Upper lobe of left lung (tissue), 4 donors: Measurements from ENCODE around the gene PRICKLE2.

Source experiments
- POLR2A ChIP-seq, 4 donors: fragments of 450-650 bp; IDR thresholded peaks; one replicate each; pipeline ENCODE4 v1.5.1; 2016 to 2017; ENCODE audit warnings: antibody characterized with exemption in 4 of 4, mild to moderate bottlenecking in 2 of 4
- TF ChIP-seq, protein P1 (sequence below), 6 experiments: fragments of 450-650 bp in 4 of 6; fragments of 200-600 bp in 2 of 6; sonication (generic) in 2 of 6; IDR thresholded peaks; one replicate each; pipeline ENCODE4 v1.5.1; 2016 to 2019; ENCODE audit warnings: antibody characterized with exemption in 6 of 6

DNA sequence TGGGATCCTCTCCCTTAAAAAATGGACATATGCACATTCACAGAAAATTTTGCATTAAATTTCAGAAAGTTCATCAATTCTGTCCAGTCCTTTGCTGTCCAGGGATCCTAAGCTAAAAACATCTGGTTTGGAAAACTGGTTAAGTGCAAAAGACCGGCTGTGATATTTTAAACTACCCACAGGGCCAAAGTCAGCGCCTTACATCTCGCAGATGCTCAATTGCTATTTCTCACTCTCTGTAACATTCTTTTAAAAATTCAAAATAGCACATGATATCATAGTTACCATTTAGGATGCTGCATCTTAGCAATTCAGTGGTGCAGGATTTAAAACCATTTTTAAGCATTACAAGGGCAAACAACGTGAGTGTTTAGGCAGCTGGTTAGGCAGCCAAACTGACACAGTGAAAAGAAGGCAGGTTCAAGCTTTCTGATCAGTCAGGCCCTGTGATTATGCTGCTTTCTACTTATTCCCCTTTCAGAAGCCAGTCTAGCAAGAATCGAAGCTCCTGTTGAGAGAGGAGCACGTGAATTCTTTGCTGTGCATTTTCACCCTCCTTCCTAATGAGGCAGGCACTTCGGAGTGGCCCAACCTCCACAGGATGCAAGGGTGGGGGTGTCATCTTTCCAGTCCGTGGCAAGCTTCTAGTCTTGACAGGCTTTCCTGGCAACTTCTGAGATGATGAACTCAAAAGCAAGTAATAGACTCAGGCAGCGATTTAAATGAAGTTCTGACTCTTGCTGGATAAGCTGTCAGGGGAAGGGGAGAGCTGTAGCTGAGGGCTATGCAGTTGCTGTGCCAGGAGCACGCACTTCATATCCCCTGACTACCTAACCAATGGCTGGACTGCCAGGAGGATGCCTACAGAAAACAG is 8.8 kb downstream of the PRICKLE2 start:
- no peak for TF ChIP-seq POLR2A (IDR thresholded peaks at IDR 0.05)
- TF ChIP-seq, protein P1, sequence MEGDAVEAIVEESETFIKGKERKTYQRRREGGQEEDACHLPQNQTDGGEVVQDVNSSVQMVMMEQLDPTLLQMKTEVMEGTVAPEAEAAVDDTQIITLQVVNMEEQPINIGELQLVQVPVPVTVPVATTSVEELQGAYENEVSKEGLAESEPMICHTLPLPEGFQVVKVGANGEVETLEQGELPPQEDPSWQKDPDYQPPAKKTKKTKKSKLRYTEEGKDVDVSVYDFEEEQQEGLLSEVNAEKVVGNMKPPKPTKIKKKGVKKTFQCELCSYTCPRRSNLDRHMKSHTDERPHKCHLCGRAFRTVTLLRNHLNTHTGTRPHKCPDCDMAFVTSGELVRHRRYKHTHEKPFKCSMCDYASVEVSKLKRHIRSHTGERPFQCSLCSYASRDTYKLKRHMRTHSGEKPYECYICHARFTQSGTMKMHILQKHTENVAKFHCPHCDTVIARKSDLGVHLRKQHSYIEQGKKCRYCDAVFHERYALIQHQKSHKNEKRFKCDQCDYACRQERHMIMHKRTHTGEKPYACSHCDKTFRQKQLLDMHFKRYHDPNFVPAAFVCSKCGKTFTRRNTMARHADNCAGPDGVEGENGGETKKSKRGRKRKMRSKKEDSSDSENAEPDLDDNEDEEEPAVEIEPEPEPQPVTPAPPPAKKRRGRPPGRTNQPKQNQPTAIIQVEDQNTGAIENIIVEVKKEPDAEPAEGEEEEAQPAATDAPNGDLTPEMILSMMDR (IDR thresholded peaks at IDR 0.05): no peak
